MM.1S (cell line): ENCODE measurements around the gene ZDHHC8.

Experiments used
- DNase-seq: peaks from one replicate; pipeline ENCODE4 v3.0.0-alpha.2; 2015
- H2AFZ ChIP-seq: fragments of 300-600 bp; sonication (generic); 2 replicates; pipeline ENCODE4 v1.6.0; 2016; ENCODE audit warnings: antibody characterized with exemption, low read length
- H3F3A ChIP-seq: fragments of 300-600 bp; sonication (generic); 2 replicates; pipeline ENCODE4 v1.6.1; 2016; ENCODE audit warnings: mild to moderate bottlenecking, antibody characterized with exemption, low read length, moderate library complexity, mixed read lengths; ENCODE audit not compliant: insufficient read depth
- H3K27ac ChIP-seq: fragments of 300-600 bp; sonication (generic); 2 replicates; pipeline ENCODE4 v1.5.1; 2016; ENCODE audit warnings: mild to moderate bottlenecking, low read length
- H3K27me3 ChIP-seq: fragments of 300-600 bp; sonication (generic); replicated peaks from 2 replicates; pipeline ENCODE4 v1.6.0; 2016; ENCODE audit warnings: low read length; ENCODE audit not compliant: insufficient read depth
- H3K36me3 ChIP-seq: fragments of 300-600 bp; sonication (generic); replicated peaks from 2 replicates; pipeline ENCODE4 v1.6.1; 2016; ENCODE audit warnings: mild to moderate bottlenecking, low read length, mixed read lengths; ENCODE audit not compliant: insufficient read depth
- H3K4me1 ChIP-seq: fragments of 300-600 bp; sonication (generic); 2 replicates; pipeline ENCODE4 v1.6.1; 2016; ENCODE audit warnings: low read length, mixed read lengths
- H3K4me2 ChIP-seq: fragments of 300-600 bp; sonication (generic); 2 replicates; pipeline ENCODE4 v1.6.0; 2016; ENCODE audit warnings: low read depth, low read length
- H3K4me3 ChIP-seq: fragments of 300-600 bp; sonication (generic); 2 replicates; pipeline ENCODE4 v1.5.1; 2016; ENCODE audit warnings: low read length, mixed read lengths
- H3K79me2 ChIP-seq: fragments of 300-600 bp; sonication (generic); 2 replicates; pipeline ENCODE4 v1.6.1; 2016; ENCODE audit warnings: mixed run types, low read length, mixed read lengths
- H3K9ac ChIP-seq: fragments of 300-600 bp; sonication (generic); 2 replicates; pipeline ENCODE4 v1.6.1; 2016; ENCODE audit warnings: low read length, mixed read lengths
- H3K9me2 ChIP-seq: fragments of 300-600 bp; sonication (generic); replicated peaks from 2 replicates; pipeline ENCODE4 v1.6.1; 2016; ENCODE audit warnings: mild to moderate bottlenecking, low read length, mixed read lengths; ENCODE audit not compliant: insufficient read depth
- H3K9me3 ChIP-seq: fragments of 300-600 bp; sonication (generic); replicated peaks from 2 replicates; pipeline ENCODE4 v1.6.1; 2016; ENCODE audit warnings: mild to moderate bottlenecking, low read length, mixed read lengths; ENCODE audit not compliant: insufficient read depth
- H4K20me1 ChIP-seq: fragments of 300-600 bp; sonication (generic); 2 replicates; pipeline ENCODE4 v1.6.1; 2016; ENCODE audit warnings: mild to moderate bottlenecking, low read length, moderate library complexity, mixed read lengths; ENCODE audit not compliant: insufficient read depth
- CTCF ChIP-seq: fragments of 300-600 bp; sonication (generic); IDR thresholded peaks from 2 replicates; pipeline ENCODE4 v1.5.1; 2016; ENCODE audit warnings: antibody characterized with exemption, low read length, mixed read lengths
- EZH2 ChIP-seq: fragments of 300-600 bp; sonication (generic); optimal IDR thresholded peaks from 2 replicates; pipeline ENCODE3; 2017; ENCODE audit warnings: low read depth, mild to moderate bottlenecking, antibody characterized with exemption, low read length, mixed read lengths
- EZH2phosphoT487 ChIP-seq: fragments of 300-600 bp; sonication (generic); IDR thresholded peaks from 2 replicates; pipeline ENCODE4 v1.6.1; 2018; ENCODE audit warnings: antibody characterized with exemption, low read length

Gene ZDHHC8

GRCh38 chr22:20191000-20191515 is 59.5 kb downstream of the ZDHHC8 start:
- H3K9me2 ChIP-seq = no peaks in the 10 kb centered on the region
- H3K4me3 ChIP-seq = no peak overlapping the region
- H3K9ac ChIP-seq = no peak overlapping the region
- DNase-seq = no peak
- TF ChIP-seq EZH2phosphoT487 (no peak), EZH2 (no peak), CTCF (no peak)
- no peaks in the 10 kb centered on the region for H3K79me2 ChIP-seq
- no peak overlapping the region for H3K4me2 ChIP-seq
- no peak overlapping the region for H3K27ac ChIP-seq
- H3K36me3 ChIP-seq = no peaks in the 10 kb centered on the region
- no peaks in the 10 kb centered on the region for H3K4me1 ChIP-seq
- H2AFZ ChIP-seq = no peak overlapping the region
- no peaks in the 10 kb centered on the region for H3F3A ChIP-seq
- no peaks in the 10 kb centered on the region for H4K20me1 ChIP-seq
- H3K27me3 ChIP-seq = peaks cover 84% of the 10 kb centered on the region
- H3K9me3 ChIP-seq = no peaks in the 10 kb centered on the region

- H3F3A ChIP-seq = no peaks in the 10 kb centered on the region
- H3K9me3 ChIP-seq = no peaks in the 10 kb centered on the region
- H3K4me3 ChIP-seq = no peak overlapping the region
- no peaks in the 10 kb centered on the region for H3K79me2 ChIP-seq
- H3K27me3 ChIP-seq = peaks cover 84% of the 10 kb centered on the region
- H3K27ac ChIP-seq = no peak overlapping the region
- no peak overlapping the region for H3K4me2 ChIP-seq
- no peaks in the 10 kb centered on the region for H4K20me1 ChIP-seq
- no peak for DNase-seq
- no peaks in the 10 kb centered on the region for H3K4me1 ChIP-seq
- H2AFZ ChIP-seq = no peak overlapping the region
- H3K9me2 ChIP-seq = no peaks in the 10 kb centered on the region
- H3K36me3 ChIP-seq = no peaks in the 10 kb centered on the region
- TF ChIP-seq EZH2 (no peak), EZH2phosphoT487 (no peak), CTCF (no peak)
- H3K9ac ChIP-seq = no peak overlapping the region
Observed at GRCh38 chr22:20191803-20192202, 60.2 kb downstream of the ZDHHC8 start.

- Histone ChIP-seq H3K27me3 (peaks cover 84% of the 10 kb centered on the region), H3K9me2 (no peaks in the 10 kb centered on the region), H4K20me1 (no peaks in the 10 kb centered on the region), H3K27ac (no peak overlapping the region), H3K4me1 (no peaks in the 10 kb centered on the region), H3K4me3 (no peak overlapping the region), H3K9me3 (no peaks in the 10 kb centered on the region), H3K9ac (no peak overlapping the region), H3F3A (no peaks in the 10 kb centered on the region), H2AFZ (no peak overlapping the region), H3K4me2 (no peak overlapping the region), H3K79me2 (no peaks in the 10 kb centered on the region), H3K36me3 (no peaks in the 10 kb centered on the region)
- no peak for TF ChIP-seq CTCF
- TF ChIP-seq EZH2 = no peak
- no peak for TF ChIP-seq EZH2phosphoT487
- DNase-seq = no peak
Observed at GRCh38 chr22:20192293-20192971, 60.8 kb downstream of the ZDHHC8 start.
